Activated CD4-positive, alpha-beta memory T cell treated with anti-CD3 and anti-CD28 coated beads for 36 hours (primary cell): ENCODE measurements around the gene ASGR2. TPM values are rescaled to one million over a fixed set of nuclear protein-coding genes. Genes with fewer than 3 reads are reported as not detected.
"Not testable (repeated sequence)": the region's sequence is repeated elsewhere in the genome, so short reads cannot be mapped to it uniquely, and the experiment has no call there.

Experiments
- CTCF ChIA-PET: fragments of 350-600 bp; sonication (Branson Sonifier 250); formaldehyde crosslinking; loops from one replicate; lab custom pipeline; 2021; ENCODE audit warnings: antibody characterized with exemption, inconsistent platforms; lab: Charles Lee
- POLR2A ChIA-PET: fragments of 350-600 bp; sonication (Branson Sonifier 250); formaldehyde crosslinking; loops from one replicate; lab custom pipeline; 2021; ENCODE audit warnings: antibody characterized with exemption; lab: Charles Lee
- DNase-seq: peaks from one replicate; pipeline ENCODE4 v3.0.0-alpha.2; 2020
- H3K27ac Mint-ChIP-seq: one replicate; pipeline ENCODE4 v1.8.0; 2021; ENCODE audit warnings: mixed read lengths
- H3K27me3 Mint-ChIP-seq: one replicate; pipeline ENCODE4 v1.8.0; 2021; ENCODE audit warnings: mixed read lengths
- H3K36me3 Mint-ChIP-seq: one replicate; pipeline ENCODE4 v1.8.0; 2021; ENCODE audit warnings: mixed read lengths
- H3K4me1 Mint-ChIP-seq: one replicate; pipeline ENCODE4 v1.8.0; 2021; ENCODE audit warnings: low read depth, mixed read lengths
- H3K4me3 Mint-ChIP-seq: one replicate; pipeline ENCODE4 v1.8.0; 2021; ENCODE audit warnings: mild to moderate bottlenecking, mixed read lengths
- H3K9me3 Mint-ChIP-seq: one replicate; pipeline ENCODE4 v1.8.0; 2021; ENCODE audit warnings: mixed read lengths
- intact Hi-C: fragments of 100-400 bp; cut with micrococcal nuclease; formaldehyde crosslinking; loops from one replicate; pipeline ENCODE4 v1.15.1; 2023
- total RNA-seq, 2 experiments: library from RNA; stranded (reverse); gene quantifications; one replicate each; pipeline ENCODE4 v1.2.3, GENCODE V29; 2021

The ASGR2 gene
- total RNA-seq, 2 experiments from 2014 or later = not detected

DNA sequence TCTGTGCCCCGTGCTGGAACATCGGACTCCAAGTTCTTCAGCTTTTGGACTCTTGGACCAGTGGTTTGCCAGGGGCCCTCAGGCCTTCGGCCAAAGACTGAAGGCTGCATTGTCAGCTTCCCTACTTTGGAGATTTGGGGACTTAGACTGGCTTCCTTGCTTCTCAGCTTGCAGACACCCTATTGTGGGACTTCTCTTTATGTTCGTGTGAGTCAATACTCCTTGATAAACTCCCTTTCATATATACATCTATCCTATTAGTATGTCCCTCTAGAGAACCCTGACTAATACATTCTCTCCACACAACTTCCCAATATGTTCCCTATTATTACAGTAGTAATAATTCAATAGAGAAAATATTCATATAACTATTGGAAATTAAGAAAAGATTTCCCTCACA, 9.2 kb upstream of the ASGR2 start:
- H3K4me1 Mint-ChIP-seq = peaks cover 2% of the 10 kb centered on the region
- H3K27me3 Mint-ChIP-seq = peaks cover 17% of the 10 kb centered on the region
- ChIA-PET CTCF (interaction anchor here (1.0 to 1.1 kb wide), 2 partner anchors 9 to 71 kb away, joined by 3 read pairs; no protein-coding TSS in a partner anchor), POLR2A (no interaction called here)
- intact Hi-C loops = no loop called here
- no peak overlapping the region for H3K4me3 Mint-ChIP-seq
- no peak for DNase-seq
- H3K9me3 Mint-ChIP-seq = no peaks in the 10 kb centered on the region
- H3K36me3 Mint-ChIP-seq = no peaks in the 10 kb centered on the region
- no peak overlapping the region for H3K27ac Mint-ChIP-seq

DNA sequence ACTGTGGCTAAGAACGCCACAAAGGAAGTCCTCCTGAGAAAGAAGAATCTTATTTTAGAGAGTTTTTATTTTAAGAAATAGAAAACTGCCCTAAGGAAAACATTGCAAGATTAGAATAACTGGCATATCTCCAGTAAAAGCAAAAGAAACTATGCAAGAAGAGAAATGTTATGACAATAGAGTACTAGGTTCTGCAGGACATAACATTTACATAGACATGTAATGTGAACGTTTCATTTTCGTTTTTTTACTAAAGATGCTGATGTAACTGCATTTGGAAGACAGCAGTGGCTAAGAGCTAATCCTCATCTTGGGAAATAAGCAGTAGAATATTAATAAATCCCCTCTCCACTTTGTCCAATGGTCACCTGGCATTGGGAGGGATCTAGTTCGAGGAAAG, 7.8 kb upstream of the ASGR2 start:
- ChIA-PET CTCF (interaction anchor here (2.6 kb wide), 1 partner anchor 11 kb away, joined by 8 read pairs; no protein-coding TSS in a partner anchor), POLR2A (no interaction called here)
- H3K4me1 Mint-ChIP-seq = peaks cover 2% of the 10 kb centered on the region
- H3K27ac Mint-ChIP-seq = no peak overlapping the region
- H3K9me3 Mint-ChIP-seq = no peaks in the 10 kb centered on the region
- no peak overlapping the region for H3K4me3 Mint-ChIP-seq
- intact Hi-C loops = no loop called here
- H3K36me3 Mint-ChIP-seq = no peaks in the 10 kb centered on the region
- no peak for DNase-seq
- peaks cover 17% of the 10 kb centered on the region for H3K27me3 Mint-ChIP-seq

DNA sequence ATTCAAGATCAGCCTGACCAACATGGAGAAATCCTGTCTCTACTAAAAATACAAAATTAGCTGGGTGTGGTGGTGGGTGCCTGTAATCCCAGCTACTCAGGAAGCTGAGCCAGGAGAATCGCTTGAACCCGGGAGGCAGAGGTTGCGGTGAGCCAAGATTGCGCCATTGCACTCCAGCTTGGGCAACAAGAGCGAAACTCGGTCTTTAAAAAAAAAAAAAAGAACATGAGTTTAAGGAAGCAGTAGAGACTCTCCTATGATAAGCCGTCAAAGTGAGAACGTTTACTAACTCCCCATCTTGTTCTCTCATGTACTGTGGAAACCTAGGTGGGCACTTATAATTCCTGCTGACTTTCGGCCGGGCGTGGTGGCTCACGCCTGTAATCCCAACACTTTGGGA, 6.0 kb upstream of the ASGR2 start:
- intact Hi-C loops, H3K4me3 Mint-ChIP-seq, DNase-seq, POLR2A ChIA-PET, H3K9me3 Mint-ChIP-seq, H3K4me1 Mint-ChIP-seq, CTCF ChIA-PET, H3K27ac Mint-ChIP-seq, H3K36me3 Mint-ChIP-seq: not testable (repeated sequence)
- H3K27me3 Mint-ChIP-seq = peaks cover 17% of the 10 kb centered on the region

DNA sequence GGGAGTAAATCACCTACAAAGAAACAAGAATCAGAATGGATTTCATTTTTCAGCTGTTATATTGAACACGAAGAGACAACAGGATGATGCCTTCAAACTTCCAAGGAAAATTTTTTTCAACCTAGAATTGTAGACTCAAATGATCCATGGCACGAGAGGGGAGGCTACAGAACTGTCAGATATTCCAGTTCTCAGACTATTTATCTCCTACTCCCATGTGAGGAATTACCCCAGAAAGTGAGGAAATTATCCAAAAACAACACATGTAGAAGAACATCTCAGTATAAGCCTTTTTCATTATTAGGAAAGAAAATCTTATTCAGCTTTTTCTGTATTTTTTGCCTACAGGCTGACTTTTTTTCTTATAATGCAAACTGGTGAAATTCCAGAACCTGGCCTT, 5.5 kb upstream of the ASGR2 start:
- H3K27ac Mint-ChIP-seq = no peak overlapping the region
- peaks cover 2% of the 10 kb centered on the region for H3K4me1 Mint-ChIP-seq
- CTCF ChIA-PET = no interaction called here
- H3K4me3 Mint-ChIP-seq = no peak overlapping the region
- no peaks in the 10 kb centered on the region for H3K9me3 Mint-ChIP-seq
- POLR2A ChIA-PET = no interaction called here
- intact Hi-C loops = no loop called here
- H3K27me3 Mint-ChIP-seq = peaks cover 17% of the 10 kb centered on the region
- H3K36me3 Mint-ChIP-seq = no peaks in the 10 kb centered on the region
- no peak for DNase-seq

DNA sequence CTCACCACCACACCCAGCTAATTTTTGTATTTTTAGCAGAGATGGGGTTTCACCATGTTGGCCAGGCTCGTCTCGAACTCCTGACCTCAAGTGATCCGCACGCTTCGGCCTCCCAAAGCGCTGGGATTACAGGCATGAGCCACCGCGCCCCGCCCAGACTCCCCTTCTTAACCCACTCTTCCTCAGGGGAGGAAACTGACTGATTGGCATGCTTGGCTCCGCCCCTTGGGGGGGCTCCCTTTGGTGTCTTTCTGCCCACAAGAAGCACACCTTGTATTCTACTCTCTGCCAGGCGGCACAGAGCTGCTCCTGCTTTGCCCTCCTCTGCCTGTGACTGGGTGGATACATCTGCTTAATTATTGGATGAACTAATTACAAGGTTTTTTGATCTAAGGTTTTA, 4.7 kb upstream of the ASGR2 start:
- peaks cover 2% of the 10 kb centered on the region for H3K4me1 Mint-ChIP-seq
- intact Hi-C loops = no loop called here
- ChIA-PET CTCF (interaction anchor here (0.8 kb wide), 1 partner anchor 67 kb away, joined by 3 read pairs; no protein-coding TSS in a partner anchor), POLR2A (no interaction called here)
- H3K9me3 Mint-ChIP-seq = no peaks in the 10 kb centered on the region
- no peak overlapping the region for H3K4me3 Mint-ChIP-seq
- H3K27ac Mint-ChIP-seq = no peak overlapping the region
- H3K27me3 Mint-ChIP-seq = peaks cover 17% of the 10 kb centered on the region
- no peak for DNase-seq
- H3K36me3 Mint-ChIP-seq = no peaks in the 10 kb centered on the region

DNA sequence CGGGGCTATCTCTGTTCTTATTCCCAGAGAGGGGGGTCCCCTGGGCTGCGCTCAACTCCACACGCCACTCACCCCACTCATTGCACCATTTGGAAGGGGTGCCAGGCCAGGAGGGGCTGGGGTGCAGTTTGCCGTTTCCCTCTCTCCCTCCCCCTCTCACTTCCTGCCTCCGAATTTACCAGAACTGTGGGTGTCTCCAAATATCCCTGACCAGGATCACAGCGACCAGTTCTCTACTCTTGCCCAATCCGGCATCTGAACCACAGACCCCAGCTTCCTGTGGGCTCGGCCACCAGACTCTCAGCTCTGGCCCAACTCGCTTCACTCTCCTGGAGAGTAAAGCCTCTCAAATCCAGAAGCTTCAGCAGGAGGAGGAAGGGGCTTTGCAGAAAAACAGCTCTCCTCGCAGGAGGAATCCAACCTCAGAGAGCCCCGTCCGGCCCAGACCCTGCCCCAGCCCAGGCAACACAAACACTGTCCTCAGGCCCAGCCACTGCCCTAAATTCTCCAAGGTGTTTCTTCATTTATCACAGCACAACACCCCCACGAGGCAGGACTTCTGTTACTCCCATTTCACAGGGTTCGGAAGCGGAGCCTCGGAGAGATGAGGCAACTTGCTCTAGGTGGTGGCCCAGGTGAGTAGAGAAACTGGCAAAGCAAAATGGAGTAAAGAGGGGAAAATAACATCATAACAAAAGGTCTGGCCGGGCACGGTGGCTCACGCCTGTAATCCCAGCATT, 423 bp upstream of the ASGR2 start:
- peaks cover 6% of the 10 kb centered on the region for H3K27me3 Mint-ChIP-seq
- H3K4me3 Mint-ChIP-seq = no peak overlapping the region
- H3K9me3 Mint-ChIP-seq = no peaks in the 10 kb centered on the region
- POLR2A ChIA-PET = no interaction called here
- no peak overlapping the region for H3K27ac Mint-ChIP-seq
- CTCF ChIA-PET = interaction anchor here (1.1 kb wide), 1 partner anchor 14 kb away, joined by 3 read pairs; no protein-coding TSS in a partner anchor
- no peaks in the 10 kb centered on the region for H3K36me3 Mint-ChIP-seq
- peaks cover 3% of the 10 kb centered on the region for H3K4me1 Mint-ChIP-seq
- peak; percentile 1 for DNase-seq
- intact Hi-C loops = no loop called here

DNA sequence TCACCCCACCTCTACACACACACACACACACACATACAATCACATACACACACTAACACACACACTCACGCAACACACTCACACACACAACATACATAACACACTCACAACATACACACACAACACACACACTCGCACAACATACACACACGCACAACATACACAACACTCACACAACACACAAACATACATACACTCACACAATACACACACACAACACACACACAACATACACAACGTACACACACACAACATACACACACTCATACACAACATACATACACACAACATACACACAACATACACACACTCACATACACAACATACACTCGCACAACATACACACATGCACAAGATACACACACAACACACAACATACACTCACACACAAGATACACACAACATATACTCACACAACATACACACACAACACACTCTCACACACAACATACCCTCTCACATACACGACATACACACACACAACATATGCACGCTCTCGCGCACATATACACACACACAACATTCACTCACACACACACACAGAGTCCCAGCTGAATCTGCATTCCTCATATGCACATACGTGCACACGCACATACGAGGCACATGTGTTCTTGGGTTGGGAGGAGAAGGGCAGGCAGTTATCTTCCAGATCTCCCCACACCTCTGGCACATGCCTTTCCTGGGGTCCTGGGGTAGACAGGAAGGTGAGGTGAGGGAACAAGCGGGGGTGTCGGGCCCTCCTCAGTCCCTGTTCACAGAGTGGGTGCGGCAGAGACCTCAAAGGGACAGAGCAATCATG, 1.1 kb downstream of the ASGR2 start:
- H3K4me3 Mint-ChIP-seq = no peak overlapping the region
- intact Hi-C loops = no loop called here
- H3K27me3 Mint-ChIP-seq = no peaks in the 10 kb centered on the region
- H3K9me3 Mint-ChIP-seq = no peaks in the 10 kb centered on the region
- no peak overlapping the region for H3K27ac Mint-ChIP-seq
- POLR2A ChIA-PET = no interaction called here
- peaks cover 12% of the 10 kb centered on the region for H3K4me1 Mint-ChIP-seq
- peak; percentile 6 for DNase-seq
- H3K36me3 Mint-ChIP-seq = no peaks in the 10 kb centered on the region
- CTCF ChIA-PET = no interaction called here

DNA sequence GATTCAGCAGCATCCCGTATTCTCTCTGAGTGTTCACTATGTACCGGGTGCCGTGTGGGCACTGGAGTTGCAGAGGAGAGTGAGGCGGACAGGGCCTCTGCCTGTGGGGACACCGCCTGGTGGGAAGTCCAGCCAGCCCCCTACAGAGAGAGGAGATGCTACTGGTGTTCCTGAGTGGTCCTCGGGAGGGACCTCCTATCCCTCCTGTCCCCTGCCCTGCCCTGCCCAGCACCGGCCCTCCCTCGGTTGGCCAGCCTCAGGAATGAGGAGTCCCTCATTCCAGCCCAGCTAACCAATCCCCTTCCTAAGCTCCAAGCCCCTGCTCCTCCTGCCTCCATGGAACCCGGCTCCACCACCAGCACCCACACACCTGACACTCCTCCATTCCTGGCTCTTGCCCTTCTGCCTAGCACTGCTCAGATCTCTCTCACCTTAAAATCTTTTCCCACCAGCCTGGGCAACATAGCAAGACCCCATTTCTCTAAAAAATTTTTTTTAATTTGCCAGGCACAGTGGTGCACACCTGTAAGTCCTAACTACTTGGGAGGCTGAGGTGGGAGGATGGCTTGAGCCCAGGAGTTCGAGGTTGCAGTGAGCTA, 2.0 kb downstream of the ASGR2 start:
- CTCF ChIA-PET = no interaction called here
- no peak overlapping the region for H3K27ac Mint-ChIP-seq
- intact Hi-C loops = no loop called here
- no peaks in the 10 kb centered on the region for H3K27me3 Mint-ChIP-seq
- no peak for DNase-seq
- H3K36me3 Mint-ChIP-seq = no peaks in the 10 kb centered on the region
- POLR2A ChIA-PET = no interaction called here
- H3K4me3 Mint-ChIP-seq = no peak overlapping the region
- peaks cover 12% of the 10 kb centered on the region for H3K4me1 Mint-ChIP-seq
- H3K9me3 Mint-ChIP-seq = no peaks in the 10 kb centered on the region

DNA sequence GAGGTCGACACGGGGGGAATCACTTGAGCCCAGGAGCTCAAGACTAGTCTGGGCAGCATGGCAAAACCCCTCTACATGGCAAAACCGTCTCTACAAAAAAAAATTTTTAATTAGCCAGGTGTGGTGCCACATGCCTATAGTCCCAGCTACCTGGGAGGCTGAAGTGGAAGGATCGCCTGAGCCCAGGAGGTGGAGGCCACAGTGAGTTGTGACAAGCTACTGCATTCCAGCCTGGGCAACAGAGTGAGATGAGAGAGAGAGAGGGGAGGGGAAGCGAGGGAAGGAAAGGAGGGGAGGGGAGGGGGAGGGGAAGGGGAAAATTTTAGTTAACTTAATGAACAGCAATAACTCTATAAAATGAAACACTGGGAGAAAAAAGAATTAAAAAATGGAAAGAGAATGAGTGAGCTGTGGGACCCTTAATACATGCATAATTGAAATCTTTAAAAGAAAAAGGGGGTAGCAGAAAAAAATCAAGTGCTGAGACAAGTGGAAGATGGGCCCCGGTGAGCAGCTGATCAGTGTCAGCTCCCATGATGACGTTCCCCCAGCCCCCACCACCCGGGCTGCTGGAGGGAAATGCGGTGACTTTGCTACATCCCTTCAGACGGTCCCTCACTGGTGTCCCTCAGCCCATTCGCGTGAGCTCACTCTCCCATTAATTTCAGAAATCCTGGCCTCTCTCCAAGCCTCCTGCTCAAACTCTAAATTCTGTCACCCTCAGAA, 2.7 kb downstream of the ASGR2 start:
- Mint-ChIP-seq H3K27ac (no peak overlapping the region), H3K4me3 (no peak overlapping the region), H3K4me1 (peaks cover 12% of the 10 kb centered on the region), H3K27me3 (no peaks in the 10 kb centered on the region), H3K36me3 (no peaks in the 10 kb centered on the region), H3K9me3 (no peaks in the 10 kb centered on the region)
- ChIA-PET POLR2A (no interaction called here), CTCF (no interaction called here)
- intact Hi-C loops = no loop called here
- no peak for DNase-seq

DNA sequence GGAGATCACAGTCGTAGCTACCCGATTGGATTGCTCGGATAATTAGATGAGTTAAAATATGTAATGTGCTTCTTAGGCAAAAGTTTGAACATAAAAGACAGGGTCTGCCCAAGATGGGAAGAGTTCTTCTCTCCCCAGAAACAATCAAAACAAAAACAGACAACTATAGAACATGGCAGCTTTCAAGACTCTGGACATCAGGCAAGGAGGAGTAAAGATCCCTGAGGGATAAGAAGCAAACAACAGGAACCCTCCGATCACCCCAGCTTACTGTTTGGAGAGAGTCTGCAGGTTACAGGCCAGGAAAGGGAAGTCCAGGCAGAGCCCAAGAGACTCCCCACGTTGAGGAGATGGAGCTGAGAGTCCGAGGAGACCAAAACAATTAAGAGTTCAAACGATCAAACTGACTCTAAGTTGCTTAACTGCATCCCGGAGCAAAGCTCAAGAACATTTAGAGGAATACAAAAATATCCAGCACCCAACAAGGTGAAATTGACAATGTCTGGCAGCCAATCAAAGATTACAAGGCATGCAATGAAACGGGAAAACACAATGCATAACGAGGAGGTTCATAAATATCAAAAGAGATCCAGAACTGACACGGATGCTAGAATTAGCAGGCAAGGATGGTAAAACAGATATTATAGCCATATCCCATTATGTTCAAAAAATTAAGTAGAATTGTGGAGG, 3.9 kb downstream of the ASGR2 start:
- ChIA-PET POLR2A (no interaction called here), CTCF (interaction anchor here (1.1 to 1.2 kb wide), 2 partner anchors 22 to 58 kb away, joined by 4 read pairs; no protein-coding TSS in a partner anchor)

More for the DNA sequence above, 3.9 kb downstream of the ASGR2 start:
- intact Hi-C loops = no loop called here
- peaks cover 12% of the 10 kb centered on the region for H3K4me1 Mint-ChIP-seq
- H3K27ac Mint-ChIP-seq = no peak overlapping the region
- H3K9me3 Mint-ChIP-seq = no peaks in the 10 kb centered on the region
- no peaks in the 10 kb centered on the region for H3K27me3 Mint-ChIP-seq
- no peak for DNase-seq
- H3K36me3 Mint-ChIP-seq = no peaks in the 10 kb centered on the region
- no peak overlapping the region for H3K4me3 Mint-ChIP-seq
